Skeletal muscle satellite cell (primary cell): ENCODE results near the gene IFIT2.
"Not testable (repeated sequence)": the region's sequence is repeated elsewhere in the genome, so short reads cannot be mapped to it uniquely, and the experiment has no call there.

Source experiments
- H3K27me3 ChIP-seq: 2 replicates; pipeline ENCODE4 v1.7.0; 2013; ENCODE audit warnings: low read length; ENCODE audit not compliant: control insufficient read depth, insufficient read depth
- H3K36me3 ChIP-seq: 2 replicates; pipeline ENCODE4 v1.7.0; 2013; ENCODE audit warnings: mild to moderate bottlenecking, control low read depth, low read length; ENCODE audit not compliant: insufficient read depth
- H3K4me1 ChIP-seq: 2 replicates; pipeline ENCODE4 v1.7.0; 2013; ENCODE audit warnings: low read length; ENCODE audit not compliant: control insufficient read depth, insufficient read depth
- H3K4me2 ChIP-seq: 2 replicates; pipeline ENCODE4 v1.7.0; 2013; ENCODE audit warnings: mild to moderate bottlenecking, low read length
- H3K4me3 ChIP-seq: 2 replicates; pipeline ENCODE4 v1.7.0; 2013; ENCODE audit warnings: low read length
- H3K9ac ChIP-seq: 2 replicates; pipeline ENCODE4 v1.7.0; 2013; ENCODE audit warnings: mild to moderate bottlenecking, low read depth, low read length, moderate library complexity
- H3K9me3 ChIP-seq: replicated peaks from 2 replicates; pipeline ENCODE4 v1.7.0; 2013; ENCODE audit warnings: mild to moderate bottlenecking, control low read depth, low read length

Gene IFIT2

GRCh38 chr10:89309156-89310055 is 7.6 kb downstream of the IFIT2 start:
- H3K9me3 ChIP-seq, result no peaks in the 10 kb centered on the region
- H3K4me3 ChIP-seq, result no peak overlapping the region
- H3K4me1 ChIP-seq, result no peaks in the 10 kb centered on the region
- no peak overlapping the region for H3K4me2 ChIP-seq
- no peak overlapping the region for H3K9ac ChIP-seq
- H3K36me3 ChIP-seq, result no peaks in the 10 kb centered on the region
- no peaks in the 10 kb centered on the region for H3K27me3 ChIP-seq

GRCh38 chr10:89310056-89310893 is 8.4 kb downstream of the IFIT2 start:
- Histone ChIP-seq H3K27me3 (no peaks in the 10 kb centered on the region), H3K4me3 (no peak overlapping the region), H3K36me3 (no peaks in the 10 kb centered on the region), H3K9ac (no peak overlapping the region), H3K4me1 (no peaks in the 10 kb centered on the region), H3K4me2 (no peak overlapping the region), H3K9me3 (no peaks in the 10 kb centered on the region)

- Histone ChIP-seq H3K9ac (no peak overlapping the region), H3K36me3 (no peaks in the 10 kb centered on the region), H3K4me2 (no peak overlapping the region), H3K9me3 (no peaks in the 10 kb centered on the region), H3K4me3 (no peak overlapping the region), H3K4me1 (no peaks in the 10 kb centered on the region), H3K27me3 (no peaks in the 10 kb centered on the region)
Observed at GRCh38 chr10:89312973-89313372, 11.1 kb downstream of the IFIT2 start.

GRCh38 chr10:89314676-89315075 is 12.8 kb downstream of the IFIT2 start:
- no peaks in the 10 kb centered on the region for H3K36me3 ChIP-seq
- no peak overlapping the region for H3K4me2 ChIP-seq
- no peak overlapping the region for H3K9ac ChIP-seq
- H3K4me3 ChIP-seq, result no peak overlapping the region
- no peaks in the 10 kb centered on the region for H3K4me1 ChIP-seq
- no peaks in the 10 kb centered on the region for H3K27me3 ChIP-seq
- no peaks in the 10 kb centered on the region for H3K9me3 ChIP-seq

GRCh38 chr10:89318047-89318446 is 16.2 kb downstream of the IFIT2 start:
- not testable (repeated sequence) for H3K36me3 ChIP-seq, H3K4me1 ChIP-seq, H3K9ac ChIP-seq, H3K27me3 ChIP-seq, H3K4me3 ChIP-seq, H3K4me2 ChIP-seq, H3K9me3 ChIP-seq

GRCh38 chr10:89325081-89325480 is 23.2 kb downstream of the IFIT2 start:
- not testable (repeated sequence) for H3K9ac ChIP-seq, H3K36me3 ChIP-seq, H3K4me3 ChIP-seq, H3K27me3 ChIP-seq, H3K4me2 ChIP-seq, H3K9me3 ChIP-seq
- H3K4me1 ChIP-seq, result peaks cover 24% of the 10 kb centered on the region

- H3K4me1 ChIP-seq, result peaks cover 27% of the 10 kb centered on the region
- H3K27me3 ChIP-seq, H3K4me2 ChIP-seq, H3K9me3 ChIP-seq, H3K9ac ChIP-seq, H3K36me3 ChIP-seq, H3K4me3 ChIP-seq: not testable (repeated sequence)
Observed at GRCh38 chr10:89325856-89326255, 24.0 kb downstream of the IFIT2 start.

GRCh38 chr10:89327803-89328441 is 26.1 kb downstream of the IFIT2 start, which contains the start of gene IFIT3:
Gene IFIT3, plus strand, starts transcription at chr10:89327997. Its CDS starts 77 bp downstream, at chr10:89328074.
- peak within 1 kb of the TSS; percentile 81 for H3K9ac ChIP-seq
- peak within 1 kb of the TSS; percentile 76 for H3K4me2 ChIP-seq
- H3K27me3 ChIP-seq, result no peaks in the 10 kb centered on the region
- peaks cover 39% of the 10 kb centered on the region for H3K4me1 ChIP-seq
- no peaks in the 10 kb centered on the region for H3K9me3 ChIP-seq
- no peaks in the 10 kb centered on the region for H3K36me3 ChIP-seq
- peak within 1 kb of the TSS; percentile 66 for H3K4me3 ChIP-seq

- Histone ChIP-seq H3K9ac (peak overlapping the region; percentile 81), H3K4me1 (peaks cover 48% of the 10 kb centered on the region), H3K4me2 (peak overlapping the region; percentile 76), H3K9me3 (no peaks in the 10 kb centered on the region), H3K4me3 (peak overlapping the region; percentile 66), H3K36me3 (no peaks in the 10 kb centered on the region), H3K27me3 (no peaks in the 10 kb centered on the region)
Observed at GRCh38 chr10:89329151-89329550, 27.3 kb downstream of the IFIT2 start.

GRCh38 chr10:89330014-89330413 is 28.2 kb downstream of the IFIT2 start:
- H3K9ac ChIP-seq, H3K4me2 ChIP-seq, H3K27me3 ChIP-seq, H3K36me3 ChIP-seq, H3K4me3 ChIP-seq, H3K9me3 ChIP-seq: not testable (repeated sequence)
- peaks cover 48% of the 10 kb centered on the region for H3K4me1 ChIP-seq

- Histone ChIP-seq H3K4me2 (no peak overlapping the region), H3K9ac (no peak overlapping the region), H3K36me3 (no peaks in the 10 kb centered on the region), H3K27me3 (no peaks in the 10 kb centered on the region), H3K4me3 (no peak overlapping the region), H3K4me1 (peaks cover 48% of the 10 kb centered on the region), H3K9me3 (no peaks in the 10 kb centered on the region)
Observed at GRCh38 chr10:89330537-89331212, 28.8 kb downstream of the IFIT2 start.
